ENCODE measurements around the gene OPCML.

DNA sequence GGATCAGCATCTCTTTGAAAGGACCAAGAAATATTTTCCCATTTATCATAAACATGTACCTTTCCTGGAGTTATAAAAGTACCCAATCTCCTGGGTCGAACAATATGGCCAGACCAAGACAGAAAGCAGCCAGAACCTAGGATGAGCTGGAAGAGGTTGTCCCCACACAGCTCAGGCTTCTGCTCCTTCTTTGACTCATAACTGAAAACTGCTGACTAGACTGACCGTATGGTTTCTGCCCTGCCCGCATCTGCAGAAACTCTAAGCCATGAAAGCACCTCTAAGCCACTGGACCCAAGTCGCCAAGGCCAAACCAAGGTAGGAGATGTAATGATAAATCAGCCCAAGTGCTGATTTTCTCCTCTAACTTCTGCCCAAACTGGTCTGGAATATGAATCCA lies 129.8 kb downstream of the OPCML start:
- TF ChIP-seq, protein P1, sequence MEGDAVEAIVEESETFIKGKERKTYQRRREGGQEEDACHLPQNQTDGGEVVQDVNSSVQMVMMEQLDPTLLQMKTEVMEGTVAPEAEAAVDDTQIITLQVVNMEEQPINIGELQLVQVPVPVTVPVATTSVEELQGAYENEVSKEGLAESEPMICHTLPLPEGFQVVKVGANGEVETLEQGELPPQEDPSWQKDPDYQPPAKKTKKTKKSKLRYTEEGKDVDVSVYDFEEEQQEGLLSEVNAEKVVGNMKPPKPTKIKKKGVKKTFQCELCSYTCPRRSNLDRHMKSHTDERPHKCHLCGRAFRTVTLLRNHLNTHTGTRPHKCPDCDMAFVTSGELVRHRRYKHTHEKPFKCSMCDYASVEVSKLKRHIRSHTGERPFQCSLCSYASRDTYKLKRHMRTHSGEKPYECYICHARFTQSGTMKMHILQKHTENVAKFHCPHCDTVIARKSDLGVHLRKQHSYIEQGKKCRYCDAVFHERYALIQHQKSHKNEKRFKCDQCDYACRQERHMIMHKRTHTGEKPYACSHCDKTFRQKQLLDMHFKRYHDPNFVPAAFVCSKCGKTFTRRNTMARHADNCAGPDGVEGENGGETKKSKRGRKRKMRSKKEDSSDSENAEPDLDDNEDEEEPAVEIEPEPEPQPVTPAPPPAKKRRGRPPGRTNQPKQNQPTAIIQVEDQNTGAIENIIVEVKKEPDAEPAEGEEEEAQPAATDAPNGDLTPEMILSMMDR (IDR thresholded peaks at IDR 0.05), result no peak
- TF ChIP-seq POLR2A (IDR thresholded peaks at IDR 0.05), result no peak

All from lower leg skin (tissue), 3 donors.